WTC11 (cell line): ENCODE data around the gene OR10J4. TPM values are rescaled to one million over a fixed set of nuclear protein-coding genes. Genes with fewer than 3 reads are reported as not detected.

ENCODE experiments used
- ATAC-seq: fragments of 200-7000 bp; cut with Tn5 transposase; 2 replicates; pipeline ENCODE4 v1.10.0; 2021; ENCODE audit warnings: mild to moderate bottlenecking, moderate library complexity
- CTCF ChIA-PET: fragments of 300-600 bp; sonication (Branson Sonifier 250); formaldehyde crosslinking; loops from one replicate; lab custom pipeline; 2021; ENCODE audit warnings: antibody characterized with exemption; lab: Charles Lee
- POLR2A ChIA-PET: fragments of 350-600 bp; sonication (Branson Sonifier 250); formaldehyde crosslinking; loops from one replicate; lab custom pipeline; 2021; ENCODE audit warnings: antibody characterized with exemption; lab: Charles Lee
- DNase-seq: peaks from one replicate; pipeline ENCODE4 v3.0.0; 2021; ENCODE audit warnings: low spot score
- H3K27ac Mint-ChIP-seq: 2 replicates; pipeline ENCODE4 v1.8.0; 2021; ENCODE audit warnings: mixed read lengths
- H3K27me3 Mint-ChIP-seq: 2 replicates; pipeline ENCODE4 v1.8.0; 2021; ENCODE audit warnings: low read depth, mild to moderate bottlenecking, moderate library complexity, mixed read lengths
- H3K36me3 Mint-ChIP-seq: 2 replicates; pipeline ENCODE4 v1.8.0; 2021; ENCODE audit warnings: mixed read lengths
- H3K4me1 Mint-ChIP-seq: 2 replicates; pipeline ENCODE4 v1.8.0; 2022; ENCODE audit warnings: mixed read lengths
- H3K4me3 Mint-ChIP-seq: 2 replicates; pipeline ENCODE4 v1.8.0; 2021; ENCODE audit warnings: mild to moderate bottlenecking, moderate library complexity, mixed read lengths
- H3K9me3 Mint-ChIP-seq: 2 replicates; pipeline ENCODE4 v1.8.0; 2021; ENCODE audit warnings: mixed read lengths
- CREM ChIP-seq: sonication (generic); formaldehyde crosslinking; IDR thresholded peaks from 2 replicates; pipeline ENCODE4 v1.8.1; 2022; ENCODE audit warnings: mild to moderate bottlenecking, missing genetic modification reagents, moderate library complexity
- ESRRA ChIP-seq: sonication (generic); formaldehyde crosslinking; IDR thresholded peaks from 2 replicates; pipeline ENCODE4 v1.8.1; 2022; ENCODE audit warnings: mild to moderate bottlenecking, missing genetic modification reagents, borderline replicate concordance
- FOXK1 ChIP-seq: sonication (generic); formaldehyde crosslinking; IDR thresholded peaks from 2 replicates; pipeline ENCODE4 v1.8.0; 2022; ENCODE audit warnings: mild to moderate bottlenecking, moderate library complexity, missing genetic modification reagents
- GRHL2 ChIP-seq: fragments of 250-450 bp; sonication (Bioruptor Pico); IDR thresholded peaks from 2 replicates; pipeline ENCODE4 v1.8.0; 2022; ENCODE audit warnings: mild to moderate bottlenecking, moderate library complexity; ENCODE audit not compliant: insufficient replicate concordance, severe bottlenecking
- HMGA2 ChIP-seq: fragments of 250-450 bp; sonication (Bioruptor Pico); IDR thresholded peaks from 2 replicates; pipeline ENCODE4 v1.4.0; 2021; ENCODE audit warnings: mild to moderate bottlenecking, moderate library complexity
- NFATC4 ChIP-seq: fragments of 250-450 bp; sonication (Bioruptor Pico); IDR thresholded peaks from 2 replicates; pipeline ENCODE4 v1.9.0; 2021; ENCODE audit warnings: mild to moderate bottlenecking
- NR1H2 ChIP-seq: sonication (generic); formaldehyde crosslinking; IDR thresholded peaks from 2 replicates; pipeline ENCODE4 v1.9.0; 2021; ENCODE audit warnings: mild to moderate bottlenecking, moderate library complexity, missing genetic modification reagents
- PRRX2 ChIP-seq: fragments of 250-450 bp; sonication (Bioruptor Pico); IDR thresholded peaks from 2 replicates; pipeline ENCODE4 v1.8.0; 2021; ENCODE audit warnings: mild to moderate bottlenecking
- RORB ChIP-seq: fragments of 250-450 bp; sonication (Bioruptor Pico); IDR thresholded peaks from 2 replicates; pipeline ENCODE4 v1.9.0; 2021; ENCODE audit warnings: mild to moderate bottlenecking
- SMAD3 ChIP-seq: sonication (generic); formaldehyde crosslinking; IDR thresholded peaks from 2 replicates; pipeline ENCODE4 v1.8.0; 2022; ENCODE audit warnings: missing genetic modification reagents, mild to moderate bottlenecking, borderline replicate concordance
- SMAD4 ChIP-seq: sonication (generic); formaldehyde crosslinking; IDR thresholded peaks from 2 replicates; pipeline ENCODE4 v1.8.0; 2022; ENCODE audit warnings: mild to moderate bottlenecking, missing genetic modification reagents
- ZBTB21 ChIP-seq: sonication (generic); formaldehyde crosslinking; IDR thresholded peaks from 2 replicates; pipeline ENCODE4 v1.8.1; 2023; ENCODE audit warnings: mild to moderate bottlenecking, missing genetic modification reagents, borderline replicate concordance
- ZNF317 ChIP-seq: sonication (generic); formaldehyde crosslinking; IDR thresholded peaks from 2 replicates; pipeline ENCODE4 v1.8.1; 2023; ENCODE audit warnings: low read depth, mild to moderate bottlenecking, moderate library complexity, missing genetic modification reagents, borderline replicate concordance
- total RNA-seq: library from RNA; stranded (reverse); gene quantifications from 3 replicates; pipeline ENCODE4 v1.2.3, GENCODE V29; 2021
- TF ChIP-seq, protein P1 (sequence below): sonication (generic); formaldehyde crosslinking; IDR thresholded peaks from 2 replicates; pipeline ENCODE4 v1.8.0; 2022; ENCODE audit warnings: mild to moderate bottlenecking, missing genetic modification reagents
- TF ChIP-seq, protein P2 (sequence below): sonication (generic); formaldehyde crosslinking; IDR thresholded peaks from 2 replicates; pipeline ENCODE4 v1.8.0; 2023; ENCODE audit warnings: mild to moderate bottlenecking, missing genetic modification reagents
- TF ChIP-seq, protein P3 (sequence below): fragments of 250-450 bp; sonication (Bioruptor Pico); conservative IDR thresholded peaks from 2 replicates; pipeline ENCODE4 v1.9.0; 2021; ENCODE audit warnings: mild to moderate bottlenecking
- TF ChIP-seq, protein P4 (sequence below): sonication (generic); formaldehyde crosslinking; IDR thresholded peaks from 2 replicates; pipeline ENCODE4 v1.8.1; 2022; ENCODE audit warnings: mild to moderate bottlenecking, moderate library complexity, missing genetic modification reagents
- TF ChIP-seq, protein P5 (sequence below): sonication (generic); formaldehyde crosslinking; IDR thresholded peaks from 2 replicates; pipeline ENCODE4 v1.8.1; 2023; ENCODE audit warnings: mild to moderate bottlenecking, missing genetic modification reagents, borderline replicate concordance
- TF ChIP-seq, protein P6 (sequence below): sonication (generic); formaldehyde crosslinking; IDR thresholded peaks from 2 replicates; pipeline ENCODE4 v1.8.0; 2022; ENCODE audit warnings: mild to moderate bottlenecking, missing genetic modification reagents

The OR10J4 gene
- total RNA-seq, 1 experiment from 2014 or later, result not detected

DNA sequence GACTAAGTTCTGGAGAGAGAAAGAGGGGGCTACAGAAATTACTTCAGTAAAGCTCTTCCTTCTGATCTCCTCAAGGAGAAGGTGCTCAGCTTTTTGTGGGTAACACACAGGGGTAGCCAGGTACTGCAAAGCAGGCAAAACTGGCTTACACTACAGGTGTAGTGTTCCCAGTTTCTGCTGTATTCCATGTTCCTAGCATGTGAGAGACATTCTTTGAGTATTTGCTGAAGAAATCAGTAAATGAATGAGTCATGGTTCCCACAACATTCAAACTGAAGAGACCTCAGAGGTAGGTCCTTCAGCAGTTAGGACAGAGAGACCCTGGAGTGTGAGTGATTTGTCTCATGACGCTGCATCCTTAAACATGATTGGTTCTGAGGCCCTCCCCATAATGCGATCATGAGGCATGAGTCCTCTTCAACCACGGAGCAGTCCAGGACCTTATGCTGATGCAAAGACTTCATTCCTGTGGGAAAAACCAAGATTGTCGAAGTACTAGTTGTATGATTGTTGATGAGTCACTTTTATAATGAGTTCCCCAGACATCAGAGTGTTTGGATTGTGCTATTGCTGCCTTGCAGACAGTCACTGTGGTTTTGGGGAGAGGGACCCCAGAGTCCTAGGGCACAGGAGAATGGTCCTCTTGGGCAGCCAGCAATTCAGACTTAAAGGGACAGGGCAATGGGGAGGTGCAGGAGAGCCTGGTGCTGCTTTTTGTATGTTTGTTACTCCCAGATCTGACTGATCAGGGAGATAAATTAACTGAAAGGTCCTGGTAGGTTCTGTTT, 2.7 kb upstream of the OR10J4 start:
- ChIA-PET POLR2A (no interaction called here), CTCF (no interaction called here)
- Mint-ChIP-seq H3K4me1 (no peaks in the 10 kb centered on the region), H3K27me3 (no peaks in the 10 kb centered on the region), H3K27ac (no peak overlapping the region), H3K36me3 (no peaks in the 10 kb centered on the region), H3K4me3 (no peak overlapping the region), H3K9me3 (no peaks in the 10 kb centered on the region)
- no peak for TF ChIP-seq RORB (CRISPR knock-in tag)
- no peak for TF ChIP-seq ZNF317 (CRISPR knock-in tag)
- TF ChIP-seq ESRRA, result no peak
- no peak for TF ChIP-seq PRRX2
- TF ChIP-seq, protein P1, sequence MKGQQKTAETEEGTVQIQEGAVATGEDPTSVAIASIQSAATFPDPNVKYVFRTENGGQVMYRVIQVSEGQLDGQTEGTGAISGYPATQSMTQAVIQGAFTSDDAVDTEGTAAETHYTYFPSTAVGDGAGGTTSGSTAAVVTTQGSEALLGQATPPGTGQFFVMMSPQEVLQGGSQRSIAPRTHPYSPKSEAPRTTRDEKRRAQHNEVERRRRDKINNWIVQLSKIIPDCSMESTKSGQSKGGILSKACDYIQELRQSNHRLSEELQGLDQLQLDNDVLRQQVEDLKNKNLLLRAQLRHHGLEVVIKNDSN (CRISPR knock-in tag), result no peak
- no peak for TF ChIP-seq SMAD4 (CRISPR knock-in tag)
- TF ChIP-seq, protein P2, sequence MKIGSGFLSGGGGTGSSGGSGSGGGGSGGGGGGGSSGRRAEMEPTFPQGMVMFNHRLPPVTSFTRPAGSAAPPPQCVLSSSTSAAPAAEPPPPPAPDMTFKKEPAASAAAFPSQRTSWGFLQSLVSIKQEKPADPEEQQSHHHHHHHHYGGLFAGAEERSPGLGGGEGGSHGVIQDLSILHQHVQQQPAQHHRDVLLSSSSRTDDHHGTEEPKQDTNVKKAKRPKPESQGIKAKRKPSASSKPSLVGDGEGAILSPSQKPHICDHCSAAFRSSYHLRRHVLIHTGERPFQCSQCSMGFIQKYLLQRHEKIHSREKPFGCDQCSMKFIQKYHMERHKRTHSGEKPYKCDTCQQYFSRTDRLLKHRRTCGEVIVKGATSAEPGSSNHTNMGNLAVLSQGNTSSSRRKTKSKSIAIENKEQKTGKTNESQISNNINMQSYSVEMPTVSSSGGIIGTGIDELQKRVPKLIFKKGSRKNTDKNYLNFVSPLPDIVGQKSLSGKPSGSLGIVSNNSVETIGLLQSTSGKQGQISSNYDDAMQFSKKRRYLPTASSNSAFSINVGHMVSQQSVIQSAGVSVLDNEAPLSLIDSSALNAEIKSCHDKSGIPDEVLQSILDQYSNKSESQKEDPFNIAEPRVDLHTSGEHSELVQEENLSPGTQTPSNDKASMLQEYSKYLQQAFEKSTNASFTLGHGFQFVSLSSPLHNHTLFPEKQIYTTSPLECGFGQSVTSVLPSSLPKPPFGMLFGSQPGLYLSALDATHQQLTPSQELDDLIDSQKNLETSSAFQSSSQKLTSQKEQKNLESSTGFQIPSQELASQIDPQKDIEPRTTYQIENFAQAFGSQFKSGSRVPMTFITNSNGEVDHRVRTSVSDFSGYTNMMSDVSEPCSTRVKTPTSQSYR (CRISPR knock-in tag), result no peak
- TF ChIP-seq, protein P3, sequence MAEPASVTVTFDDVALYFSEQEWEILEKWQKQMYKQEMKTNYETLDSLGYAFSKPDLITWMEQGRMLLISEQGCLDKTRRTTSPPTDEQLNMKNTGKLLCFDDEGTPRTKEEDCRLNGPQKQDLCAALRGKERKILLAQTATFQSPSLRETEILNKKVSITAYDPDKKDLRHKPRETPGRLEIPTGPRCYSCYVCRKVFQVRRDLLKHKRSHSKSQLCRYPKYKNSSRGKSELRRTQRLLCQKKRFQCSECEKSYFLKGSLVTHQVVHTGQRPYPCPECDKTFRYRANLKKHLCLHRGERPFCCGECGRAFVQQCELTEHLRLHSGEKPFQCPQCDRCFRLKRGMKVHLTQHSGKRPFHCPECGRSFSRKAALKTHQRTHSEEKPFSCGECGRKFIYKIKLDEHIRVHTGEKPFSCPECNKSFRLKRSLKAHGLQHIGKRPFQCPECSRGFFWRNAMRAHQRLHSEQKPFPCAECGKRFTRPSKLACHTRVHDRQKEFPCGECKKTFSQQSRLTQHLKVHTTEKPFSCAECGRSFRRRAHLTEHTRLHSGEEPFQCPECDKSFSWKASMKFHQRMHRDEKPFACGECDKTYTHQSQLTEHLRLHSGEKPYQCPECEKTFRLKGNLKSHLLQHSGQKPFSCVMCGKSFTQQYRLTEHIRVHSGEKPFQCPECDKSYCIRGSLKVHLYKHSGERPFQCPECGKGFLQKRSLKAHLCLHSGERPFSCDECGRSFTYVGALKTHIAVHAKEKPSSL (CRISPR knock-in tag), result no peak
- no peak for TF ChIP-seq NFATC4
- TF ChIP-seq GRHL2, result no peak
- TF ChIP-seq FOXK1 (CRISPR knock-in tag), result no peak
- TF ChIP-seq ZBTB21 (CRISPR knock-in tag), result no peak
- no peak for TF ChIP-seq NR1H2 (CRISPR knock-in tag)
- no peak for TF ChIP-seq HMGA2 (CRISPR knock-in tag)
- no peak for TF ChIP-seq CREM (CRISPR knock-in tag)
- DNase-seq (no peak), ATAC-seq (no peak)

DNA sequence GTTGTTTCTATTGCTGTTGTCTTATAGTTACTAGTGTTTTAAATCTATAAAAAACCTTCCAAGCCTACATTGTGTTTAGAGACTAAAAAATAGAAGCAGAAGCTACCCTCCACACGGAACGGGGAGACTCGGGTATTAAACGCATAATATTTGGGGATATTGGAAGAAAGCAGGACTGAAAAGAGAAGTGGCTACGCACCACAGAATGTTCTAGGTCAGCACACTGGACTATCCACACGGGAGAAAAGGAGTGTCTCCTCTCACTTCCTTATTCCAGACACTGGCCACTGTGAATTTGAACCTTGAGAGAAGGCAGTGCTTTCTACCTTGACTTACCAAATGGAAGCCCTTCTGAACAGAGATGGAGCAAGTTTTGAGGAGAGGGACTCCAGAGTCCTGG, 1.0 kb upstream of the OR10J4 start:
- H3K4me3 Mint-ChIP-seq, result no peak overlapping the region
- no peaks in the 10 kb centered on the region for H3K27me3 Mint-ChIP-seq
- ATAC-seq (no peak), DNase-seq (no peak)
- ChIA-PET POLR2A (no interaction called here), CTCF (no interaction called here)
- H3K36me3 Mint-ChIP-seq, result no peaks in the 10 kb centered on the region
- no peak overlapping the region for H3K27ac Mint-ChIP-seq
- no peaks in the 10 kb centered on the region for H3K9me3 Mint-ChIP-seq
- TF ChIP-seq, protein P4, sequence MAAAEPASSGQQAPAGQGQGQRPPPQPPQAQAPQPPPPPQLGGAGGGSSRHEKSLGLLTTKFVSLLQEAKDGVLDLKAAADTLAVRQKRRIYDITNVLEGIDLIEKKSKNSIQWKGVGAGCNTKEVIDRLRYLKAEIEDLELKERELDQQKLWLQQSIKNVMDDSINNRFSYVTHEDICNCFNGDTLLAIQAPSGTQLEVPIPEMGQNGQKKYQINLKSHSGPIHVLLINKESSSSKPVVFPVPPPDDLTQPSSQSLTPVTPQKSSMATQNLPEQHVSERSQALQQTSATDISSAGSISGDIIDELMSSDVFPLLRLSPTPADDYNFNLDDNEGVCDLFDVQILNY (CRISPR knock-in tag), result no peak
- TF ChIP-seq SMAD3 (CRISPR knock-in tag), result no peak
- TF ChIP-seq, protein P5, sequence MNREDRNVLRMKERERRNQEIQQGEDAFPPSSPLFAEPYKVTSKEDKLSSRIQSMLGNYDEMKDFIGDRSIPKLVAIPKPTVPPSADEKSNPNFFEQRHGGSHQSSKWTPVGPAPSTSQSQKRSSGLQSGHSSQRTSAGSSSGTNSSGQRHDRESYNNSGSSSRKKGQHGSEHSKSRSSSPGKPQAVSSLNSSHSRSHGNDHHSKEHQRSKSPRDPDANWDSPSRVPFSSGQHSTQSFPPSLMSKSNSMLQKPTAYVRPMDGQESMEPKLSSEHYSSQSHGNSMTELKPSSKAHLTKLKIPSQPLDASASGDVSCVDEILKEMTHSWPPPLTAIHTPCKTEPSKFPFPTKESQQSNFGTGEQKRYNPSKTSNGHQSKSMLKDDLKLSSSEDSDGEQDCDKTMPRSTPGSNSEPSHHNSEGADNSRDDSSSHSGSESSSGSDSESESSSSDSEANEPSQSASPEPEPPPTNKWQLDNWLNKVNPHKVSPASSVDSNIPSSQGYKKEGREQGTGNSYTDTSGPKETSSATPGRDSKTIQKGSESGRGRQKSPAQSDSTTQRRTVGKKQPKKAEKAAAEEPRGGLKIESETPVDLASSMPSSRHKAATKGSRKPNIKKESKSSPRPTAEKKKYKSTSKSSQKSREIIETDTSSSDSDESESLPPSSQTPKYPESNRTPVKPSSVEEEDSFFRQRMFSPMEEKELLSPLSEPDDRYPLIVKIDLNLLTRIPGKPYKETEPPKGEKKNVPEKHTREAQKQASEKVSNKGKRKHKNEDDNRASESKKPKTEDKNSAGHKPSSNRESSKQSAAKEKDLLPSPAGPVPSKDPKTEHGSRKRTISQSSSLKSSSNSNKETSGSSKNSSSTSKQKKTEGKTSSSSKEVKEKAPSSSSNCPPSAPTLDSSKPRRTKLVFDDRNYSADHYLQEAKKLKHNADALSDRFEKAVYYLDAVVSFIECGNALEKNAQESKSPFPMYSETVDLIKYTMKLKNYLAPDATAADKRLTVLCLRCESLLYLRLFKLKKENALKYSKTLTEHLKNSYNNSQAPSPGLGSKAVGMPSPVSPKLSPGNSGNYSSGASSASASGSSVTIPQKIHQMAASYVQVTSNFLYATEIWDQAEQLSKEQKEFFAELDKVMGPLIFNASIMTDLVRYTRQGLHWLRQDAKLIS (CRISPR knock-in tag), result no peak
- TF ChIP-seq, protein P6, sequence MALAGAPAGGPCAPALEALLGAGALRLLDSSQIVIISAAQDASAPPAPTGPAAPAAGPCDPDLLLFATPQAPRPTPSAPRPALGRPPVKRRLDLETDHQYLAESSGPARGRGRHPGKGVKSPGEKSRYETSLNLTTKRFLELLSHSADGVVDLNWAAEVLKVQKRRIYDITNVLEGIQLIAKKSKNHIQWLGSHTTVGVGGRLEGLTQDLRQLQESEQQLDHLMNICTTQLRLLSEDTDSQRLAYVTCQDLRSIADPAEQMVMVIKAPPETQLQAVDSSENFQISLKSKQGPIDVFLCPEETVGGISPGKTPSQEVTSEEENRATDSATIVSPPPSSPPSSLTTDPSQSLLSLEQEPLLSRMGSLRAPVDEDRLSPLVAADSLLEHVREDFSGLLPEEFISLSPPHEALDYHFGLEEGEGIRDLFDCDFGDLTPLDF (CRISPR knock-in tag), result no peak
- H3K4me1 Mint-ChIP-seq, result no peaks in the 10 kb centered on the region
